HG02943 (cell line): ENCODE measurements around the gene SLC9A1.

Source experiments
- ATAC-seq: cut with Tn5 transposase; IDR thresholded peaks from one replicate; pipeline ENCODE4 v1.9.1; 2021; ENCODE audit warnings: mild to moderate bottlenecking, low read depth, moderate library complexity; ENCODE audit not compliant: unreplicated experiment

The SLC9A1 gene

DNA sequence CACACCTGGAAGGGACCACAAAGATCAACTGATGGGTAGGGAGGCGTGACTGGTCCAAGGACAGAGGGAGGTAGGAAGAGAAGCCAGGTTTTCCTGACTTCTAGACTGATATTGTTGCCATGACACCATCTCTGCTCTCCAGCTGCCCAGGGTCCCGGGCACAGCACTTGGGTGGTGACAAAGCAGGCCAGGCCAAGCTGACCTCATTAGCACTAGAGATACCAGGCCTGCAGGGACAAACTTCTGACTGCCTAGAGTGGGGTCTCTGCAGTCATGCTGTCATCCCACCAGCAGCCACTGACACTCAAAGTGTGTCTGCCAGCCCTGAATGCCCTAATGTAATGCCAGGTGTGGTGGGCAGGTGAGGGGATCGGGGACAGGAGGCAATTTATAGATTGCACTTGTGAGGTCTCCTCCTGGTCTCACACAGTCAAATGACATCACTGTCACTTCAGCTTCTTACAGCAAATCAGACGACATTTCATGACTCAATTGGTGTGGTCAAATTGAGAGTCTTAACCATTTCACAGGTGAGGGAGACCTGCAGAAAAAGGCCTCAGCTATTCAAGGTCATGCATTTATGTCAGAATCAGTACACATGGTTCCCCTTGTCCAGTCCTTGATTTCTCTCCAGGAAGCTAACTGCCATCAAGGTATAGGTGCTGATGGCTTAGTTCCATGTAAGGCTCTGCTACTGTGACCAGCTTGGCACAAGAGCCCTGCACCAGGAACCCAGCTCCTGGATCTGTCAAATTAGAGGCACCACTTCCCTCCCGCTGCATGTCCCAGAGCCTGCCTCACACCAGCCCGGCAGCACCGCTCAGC, 2.7 kb downstream of the SLC9A1 start:
- ATAC-seq, result no peak

DNA sequence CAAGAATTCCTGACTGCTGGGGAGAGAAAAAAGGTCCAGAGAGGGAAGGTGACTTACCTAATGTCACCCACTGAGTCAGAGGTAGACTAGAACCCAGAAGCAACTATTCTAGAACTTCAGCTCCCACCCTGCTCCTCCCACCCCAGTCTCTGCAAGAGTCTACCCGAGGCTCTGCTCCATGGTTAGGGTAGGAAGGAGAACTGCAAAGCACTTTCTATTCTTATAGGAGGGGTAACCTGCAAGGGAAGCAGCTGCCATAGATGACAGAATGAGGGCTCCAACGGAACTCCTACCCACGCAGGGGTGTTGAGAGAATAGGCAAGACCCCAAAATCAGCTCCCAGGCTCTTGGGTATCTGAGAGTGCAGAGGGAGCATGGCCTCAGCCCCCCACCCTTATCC, 4.3 kb downstream of the SLC9A1 start:
- ATAC-seq, result no peak

DNA sequence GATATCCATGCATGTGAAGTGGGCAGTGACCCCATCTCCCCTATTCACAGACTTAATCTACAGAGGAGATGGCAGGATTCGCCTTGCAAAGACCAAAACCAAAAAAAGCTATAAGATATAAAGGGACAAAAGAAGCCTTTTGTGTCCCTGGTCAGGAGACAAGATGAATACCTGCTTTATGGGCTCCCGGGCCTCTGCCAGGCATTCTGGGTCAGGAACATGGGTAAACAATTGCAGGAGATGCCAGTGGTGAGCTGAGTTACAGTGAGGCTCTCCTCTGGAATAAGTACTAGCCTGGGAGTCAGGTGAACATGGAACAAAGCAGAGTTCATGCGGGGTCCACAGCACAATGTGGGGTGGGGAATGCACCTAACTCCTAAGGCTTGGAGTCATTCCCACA, 4.7 kb downstream of the SLC9A1 start:
- ATAC-seq, result no peak

DNA sequence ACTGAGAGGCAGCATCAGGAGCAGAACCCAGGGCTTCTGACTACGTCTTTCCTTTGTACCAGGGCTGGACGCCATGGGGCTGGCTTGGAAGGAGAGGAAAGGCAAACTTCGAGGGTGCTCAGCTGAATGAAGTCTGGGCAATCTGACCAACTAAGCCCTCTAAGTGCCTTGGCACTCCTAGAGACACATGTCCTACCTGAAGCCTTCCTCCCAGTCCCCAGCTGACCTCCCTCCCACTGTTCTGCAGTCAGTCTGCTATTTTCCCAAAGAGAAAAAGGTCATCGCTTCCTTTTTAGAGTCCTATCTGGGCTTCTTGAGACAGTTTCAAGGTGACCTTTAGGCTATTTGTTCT, 5.2 kb downstream of the SLC9A1 start:
- no peak for ATAC-seq

DNA sequence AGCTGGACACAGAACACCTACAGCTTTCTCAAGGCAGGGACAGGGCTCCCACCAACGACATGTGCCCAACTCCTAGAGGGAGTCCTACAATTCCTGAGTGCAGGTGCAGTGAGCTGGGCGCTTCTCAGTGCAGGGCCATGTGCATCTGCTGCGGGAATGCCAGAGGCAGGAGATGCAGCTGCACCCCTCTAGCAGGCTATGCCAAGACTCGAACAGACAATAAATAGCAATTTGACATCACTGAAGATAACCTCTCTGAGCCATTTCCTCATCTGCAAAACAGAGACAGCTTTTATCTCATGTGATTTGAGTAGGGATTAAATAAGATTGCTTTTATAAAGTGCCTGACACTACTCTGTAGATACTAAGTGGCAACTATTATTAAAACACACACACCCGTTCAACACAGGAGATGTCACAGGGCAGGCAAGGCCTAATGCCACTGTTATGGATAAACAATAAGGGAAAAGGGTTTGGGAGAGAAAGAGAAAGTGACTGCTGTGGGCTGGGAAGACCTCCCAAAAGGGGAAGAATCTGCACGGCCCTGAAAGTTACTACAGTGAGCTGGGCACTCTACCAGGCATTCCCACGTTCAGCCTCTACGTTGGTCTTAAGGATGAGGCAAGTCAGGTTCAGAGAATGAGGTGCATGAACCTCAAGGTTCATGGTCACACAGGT, 5.7 kb downstream of the SLC9A1 start:
- ATAC-seq, result no peak

DNA sequence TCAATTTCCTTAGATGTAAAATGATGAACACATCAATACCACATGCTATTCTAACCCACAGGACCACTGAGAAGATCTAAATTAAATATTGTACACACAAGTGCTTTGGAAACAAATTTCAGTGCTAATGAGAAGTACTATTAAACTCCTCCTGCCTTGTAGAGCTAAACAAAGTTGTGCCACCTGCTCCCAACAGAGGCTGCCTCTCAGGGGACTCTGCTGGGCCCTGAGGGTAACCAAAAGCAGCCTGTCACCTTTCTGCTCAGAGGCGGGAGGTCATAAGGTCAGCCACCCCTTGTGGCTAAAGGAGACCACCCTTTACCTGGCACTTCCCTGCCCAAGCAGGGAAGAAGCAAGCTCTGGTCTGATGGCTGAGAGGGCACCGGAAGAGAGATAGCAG, 6.3 kb downstream of the SLC9A1 start:
- ATAC-seq, result no peak

DNA sequence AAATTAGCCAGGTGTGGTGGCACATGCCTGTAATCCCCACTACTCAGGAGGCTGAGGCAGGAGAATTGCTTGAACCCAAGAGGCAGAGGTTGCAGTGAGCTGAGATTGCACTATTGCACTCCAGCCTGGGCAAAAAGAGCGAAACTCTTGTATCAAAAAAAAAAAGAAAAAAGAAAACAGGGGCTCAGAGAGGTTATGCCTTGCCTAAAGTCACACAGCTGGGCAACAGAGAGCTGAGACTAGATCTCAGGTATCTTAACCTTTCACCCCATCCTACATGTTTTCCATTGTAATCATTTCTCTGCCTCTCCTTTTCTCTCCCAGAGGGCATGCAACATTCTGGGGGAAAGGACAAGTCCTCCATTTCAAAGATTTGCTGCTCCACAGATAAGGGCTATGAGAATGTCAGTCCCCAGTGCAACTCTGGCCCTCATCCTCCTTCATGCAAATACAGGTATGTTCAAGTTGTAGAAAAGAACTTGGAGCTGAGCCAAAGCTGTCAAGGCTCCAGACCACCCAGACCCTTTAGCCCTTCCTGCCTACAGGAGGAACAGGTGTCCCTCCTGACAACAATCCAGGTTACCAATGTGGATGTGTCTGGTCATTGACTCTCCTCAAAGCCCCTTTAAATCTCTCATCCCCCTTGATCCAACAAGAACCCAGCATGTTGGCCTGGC, 6.9 kb downstream of the SLC9A1 start:
- no peak for ATAC-seq

DNA sequence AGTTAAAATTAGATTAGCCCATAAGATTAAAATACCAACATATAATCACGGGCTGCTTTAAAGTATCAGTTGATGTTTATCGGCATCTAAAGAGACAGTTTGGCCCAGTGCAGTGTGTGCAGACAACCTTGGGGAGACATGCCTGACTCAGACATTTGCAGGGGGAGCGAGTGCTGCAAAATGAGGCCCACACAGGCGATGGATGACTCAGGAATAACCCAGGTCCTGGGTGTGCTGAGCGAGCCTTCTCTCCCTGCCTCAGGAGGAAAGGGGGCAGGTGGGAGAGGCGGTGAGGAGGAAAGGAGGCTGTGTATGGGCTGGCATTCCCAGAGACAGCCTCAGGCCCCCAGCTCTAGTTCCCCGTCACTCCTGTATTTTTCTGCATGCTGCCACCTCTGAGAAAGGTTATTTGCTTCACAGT, 9.0 kb downstream of the SLC9A1 start:
- no peak for ATAC-seq

DNA sequence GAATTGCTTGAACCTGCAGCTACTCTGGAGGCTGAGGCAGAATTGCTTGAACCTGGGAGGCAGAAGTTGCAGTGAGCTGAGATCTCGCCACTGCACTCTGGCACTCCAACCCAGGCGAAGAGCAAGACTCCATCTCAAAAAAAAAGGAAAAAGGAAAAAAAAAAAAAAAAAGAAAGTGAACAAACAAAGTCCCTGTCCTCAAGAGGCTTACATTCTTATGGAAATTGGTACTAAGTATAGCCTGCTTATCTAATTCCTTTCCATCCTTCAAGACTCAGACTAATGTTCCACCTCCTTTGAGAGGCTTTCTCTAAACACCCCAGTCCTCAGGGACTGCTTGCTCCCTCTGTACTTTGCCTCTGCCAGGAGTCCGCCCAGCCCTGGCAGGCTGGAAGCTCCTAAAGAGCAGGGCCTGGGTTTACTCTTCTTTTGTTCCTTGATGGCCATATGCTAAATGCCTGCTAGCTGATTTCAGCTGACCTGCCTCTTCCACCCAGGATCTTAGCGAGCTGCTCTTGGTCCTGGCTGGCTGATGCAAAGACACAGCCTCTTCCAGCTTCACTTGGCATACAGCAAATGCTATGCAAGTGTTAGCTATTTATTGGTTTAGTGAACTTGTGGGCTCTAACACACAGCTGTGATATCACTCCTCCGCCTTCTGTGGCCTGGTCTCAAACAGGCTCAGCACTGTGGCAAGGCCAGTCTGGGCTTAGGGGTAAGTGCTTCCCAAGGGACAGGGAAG, 9.8 kb downstream of the SLC9A1 start:
- no peak for ATAC-seq

DNA sequence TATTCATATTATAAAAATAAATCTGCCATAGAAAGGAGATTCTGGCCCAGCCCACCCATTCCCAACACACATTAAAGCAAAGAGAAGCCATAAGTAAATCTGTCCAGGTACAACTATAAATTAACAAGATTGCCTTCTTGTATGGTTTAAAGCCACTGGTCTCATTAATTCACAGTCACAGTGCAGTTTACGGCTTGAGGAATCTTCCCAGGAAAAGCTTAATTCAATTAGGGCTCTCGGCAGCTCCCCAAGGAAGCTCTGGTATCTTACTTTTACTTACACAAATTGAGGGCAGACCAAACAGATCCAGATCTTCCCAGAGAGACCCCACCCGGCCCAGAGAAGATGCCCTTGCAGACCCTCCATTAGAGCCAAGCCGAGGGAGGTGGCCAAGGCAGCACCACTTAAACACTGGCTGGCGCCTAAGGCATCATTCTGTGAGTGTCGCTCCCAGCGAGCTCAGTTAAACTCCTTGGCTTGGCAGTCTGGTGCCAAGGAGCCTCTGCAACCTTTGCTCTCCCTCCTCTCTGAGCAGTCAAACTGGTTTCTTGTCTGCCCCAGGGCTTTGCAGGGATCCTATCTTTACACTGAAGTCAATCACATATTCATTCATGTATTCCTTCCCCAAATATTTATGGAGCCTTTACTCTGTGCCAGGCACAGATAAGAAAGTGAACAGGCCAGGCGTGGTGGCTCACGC, 10.7 kb downstream of the SLC9A1 start:
- no peak for ATAC-seq

DNA sequence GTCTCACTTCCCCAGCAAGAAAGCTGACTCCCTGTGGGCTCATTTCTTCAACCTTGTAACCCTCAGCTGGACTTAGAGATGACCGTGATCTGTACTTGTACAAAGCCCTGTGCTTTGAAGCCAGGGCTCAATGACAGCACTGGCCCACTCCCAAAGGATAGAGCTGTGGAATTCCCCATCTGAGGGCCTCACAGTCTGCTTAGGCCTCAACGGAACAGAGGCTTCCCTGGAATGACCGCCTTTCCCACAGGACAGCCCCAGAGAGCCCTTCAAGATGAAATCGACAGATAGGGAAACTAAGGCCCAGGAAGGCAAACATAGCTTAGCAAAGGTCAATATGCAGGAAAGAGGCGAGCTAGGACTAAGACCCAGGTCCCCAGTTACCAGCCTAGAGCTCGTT, 11.5 kb downstream of the SLC9A1 start:
- no peak for ATAC-seq

DNA sequence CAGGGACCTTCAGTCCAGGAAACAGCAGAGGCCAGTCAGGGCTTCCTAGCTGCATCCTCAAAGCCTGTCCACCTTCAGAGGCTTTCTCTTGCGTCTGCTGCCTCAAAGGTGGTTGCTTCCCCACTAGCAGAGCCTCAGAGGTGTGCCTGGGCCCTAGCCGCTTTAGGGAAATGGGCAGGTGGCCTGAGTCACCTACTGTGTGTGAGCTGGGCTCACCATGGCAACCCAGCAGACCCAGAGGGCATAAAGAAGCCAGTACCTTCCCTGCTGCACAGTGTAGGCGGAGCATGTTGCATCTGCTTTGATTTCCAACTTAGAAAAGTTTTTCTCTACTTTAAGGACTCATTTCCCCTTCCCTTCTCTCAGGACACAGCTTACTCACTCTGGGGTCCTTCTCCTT, 12.5 kb downstream of the SLC9A1 start:
- no peak for ATAC-seq

DNA sequence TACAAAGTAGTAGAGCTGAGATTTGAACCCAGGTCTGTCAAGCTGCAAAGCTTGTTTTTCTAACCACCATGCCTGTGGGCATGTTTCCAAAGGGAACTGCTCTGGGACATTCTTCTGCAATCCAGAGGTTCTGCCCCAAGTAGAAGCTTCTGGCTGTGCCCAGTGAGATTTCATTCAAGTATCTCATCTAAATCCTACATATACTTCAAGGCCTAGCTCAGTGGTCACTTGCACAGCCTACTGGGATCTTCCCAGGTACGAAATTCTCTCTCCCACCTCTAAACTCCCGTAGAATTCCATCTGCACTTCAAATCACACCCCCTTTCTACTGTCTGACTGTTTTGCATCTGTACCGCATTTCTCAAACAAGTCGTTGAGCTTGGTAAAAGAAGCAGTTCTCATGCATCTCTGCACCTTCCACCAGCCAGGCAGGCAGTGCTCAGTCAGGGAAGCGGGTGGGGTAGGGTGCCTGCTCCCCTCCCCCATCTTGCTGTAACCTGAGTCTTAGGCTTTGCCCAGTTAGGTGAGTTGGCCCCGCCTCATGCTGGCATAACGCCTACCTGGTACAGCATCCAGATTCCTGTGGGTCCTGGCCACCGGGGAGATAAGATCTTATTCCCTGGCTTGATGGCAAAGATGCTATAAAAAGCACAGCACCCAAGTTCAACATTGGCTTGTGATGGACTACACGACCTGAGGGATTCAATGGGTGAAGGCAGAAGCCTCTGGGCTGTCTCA, 13.5 kb downstream of the SLC9A1 start:
- no peak for ATAC-seq

DNA sequence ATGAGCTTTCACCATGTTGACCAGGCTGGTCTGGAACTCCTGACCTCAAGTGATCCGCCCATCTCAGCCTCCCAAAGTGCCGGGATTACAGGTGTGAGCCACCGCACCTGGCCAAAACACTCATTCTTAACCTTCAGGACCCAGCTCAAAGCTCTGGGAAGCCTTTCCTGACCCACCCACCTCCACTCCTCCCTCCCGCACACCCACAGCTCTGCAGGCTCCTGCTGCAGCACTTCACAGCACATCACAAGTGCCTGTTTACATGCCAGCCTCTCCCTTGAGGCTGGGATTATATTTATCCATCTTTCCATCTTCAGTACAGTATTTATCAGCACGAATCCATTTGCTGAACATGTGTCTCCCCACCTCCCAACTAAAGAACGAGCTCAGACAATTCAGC, 14.9 kb downstream of the SLC9A1 start:
- no peak for ATAC-seq

DNA sequence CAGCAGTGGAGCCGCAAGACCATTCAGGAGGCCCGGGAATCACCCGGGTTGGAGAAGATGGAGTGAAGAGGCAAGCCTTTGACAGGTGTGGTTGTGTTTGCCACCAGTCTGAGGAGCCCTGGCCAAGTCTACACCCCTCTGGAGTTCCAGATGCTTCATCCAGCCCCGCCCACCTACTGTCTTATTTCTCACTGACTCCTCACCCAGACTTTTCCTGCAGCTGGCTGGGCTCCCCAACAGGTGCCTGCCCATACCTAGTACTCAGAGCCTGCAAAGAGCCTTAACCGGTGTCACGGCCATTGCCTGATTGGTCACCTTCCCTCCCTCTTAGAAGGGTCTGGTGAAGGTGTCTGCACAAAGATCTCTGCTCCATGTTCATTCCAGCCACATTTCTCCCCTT, 16.0 kb downstream of the SLC9A1 start:
- no peak for ATAC-seq

DNA sequence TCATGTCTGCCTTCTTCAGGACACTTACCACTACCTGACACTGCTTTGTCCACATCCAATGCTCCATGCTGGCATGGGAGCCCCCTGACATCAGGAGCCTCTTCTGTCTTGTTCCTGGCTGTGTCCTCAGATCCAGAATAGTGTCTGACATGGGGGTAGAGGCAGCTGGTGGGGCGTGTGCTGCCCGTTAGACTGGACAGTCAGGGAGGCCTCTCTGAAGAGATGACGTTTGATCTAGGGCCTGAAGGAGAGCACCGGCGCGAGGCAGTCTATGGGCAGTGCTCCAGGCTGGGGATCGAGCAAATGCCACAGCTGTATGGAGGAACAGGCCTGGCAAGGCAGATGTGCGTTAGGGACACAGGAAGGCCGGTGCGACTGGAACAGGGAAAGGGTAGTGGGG, 16.6 kb downstream of the SLC9A1 start:
- ATAC-seq, result no peak

DNA sequence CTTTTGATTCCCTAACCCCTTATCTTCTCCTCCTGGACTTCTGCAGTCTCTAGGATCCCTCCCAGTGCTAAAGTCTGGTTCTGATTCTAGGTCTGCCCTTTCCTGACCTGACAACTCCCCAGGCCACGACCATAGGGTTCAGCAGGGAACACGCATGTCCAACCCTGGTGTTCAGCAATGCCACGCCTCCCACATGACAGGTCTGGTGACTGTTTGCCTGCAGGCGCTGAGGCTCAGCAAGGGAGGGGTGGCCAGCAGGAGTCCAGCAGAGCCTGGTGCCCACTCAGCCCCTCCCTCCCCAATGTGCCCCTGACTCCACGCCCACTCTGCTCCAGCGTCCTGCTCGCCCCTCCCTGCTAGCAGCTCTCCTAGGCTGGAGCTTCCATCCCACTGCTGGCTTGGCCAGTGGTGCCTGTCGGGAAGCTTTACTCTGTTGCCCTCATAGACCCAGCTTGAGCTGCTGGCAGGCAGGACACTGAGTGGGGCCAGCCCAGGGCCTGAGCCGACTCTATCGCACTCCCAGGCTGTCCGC, 17.3 kb downstream of the SLC9A1 start:
- ATAC-seq, result no peak

DNA sequence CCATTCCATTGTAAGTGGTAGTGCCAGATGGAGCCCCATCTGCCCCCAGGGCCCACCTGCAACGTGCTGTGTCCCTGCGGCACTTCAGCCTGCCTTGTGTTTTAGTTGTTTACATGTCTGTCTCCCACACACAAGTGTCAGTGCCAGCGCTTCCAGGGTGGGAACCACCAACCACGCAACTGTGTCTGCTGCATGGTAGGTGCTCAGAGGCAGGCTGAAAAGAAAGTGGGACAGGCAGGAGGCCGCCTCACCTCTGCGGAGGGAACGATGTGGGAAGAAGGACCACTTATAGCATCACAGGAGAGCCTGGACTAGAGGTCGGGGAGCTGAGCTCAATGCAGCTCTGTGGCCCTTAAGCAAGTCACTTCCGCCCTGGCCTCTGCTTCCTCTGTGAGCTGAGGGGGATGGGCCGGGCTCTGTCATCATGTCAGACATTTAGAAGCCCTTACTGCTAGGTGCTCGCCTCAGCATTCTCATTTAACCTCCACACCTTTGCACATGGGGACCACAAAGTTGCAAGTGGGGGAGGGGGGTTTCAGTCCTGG, 17.9 kb downstream of the SLC9A1 start:
- ATAC-seq, result no peak

DNA sequence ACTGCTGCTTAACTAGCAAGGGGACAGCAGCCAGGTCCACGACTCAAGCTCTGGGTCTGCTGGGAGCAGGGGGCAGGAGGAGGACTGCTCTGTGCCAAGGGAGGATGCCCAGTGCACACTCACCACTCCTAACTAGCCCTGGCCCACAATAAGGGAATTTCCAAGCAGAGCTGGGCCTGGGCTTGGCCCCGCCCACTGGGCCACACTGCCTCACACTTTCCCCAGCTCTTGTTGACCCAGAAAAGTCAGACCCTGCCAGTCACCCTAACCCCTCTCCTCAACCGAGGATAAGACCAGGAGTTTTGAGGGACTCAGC, 18.7 kb downstream of the SLC9A1 start:
- ATAC-seq, result no peak
